ENCODE measurements around the gene FER1L5. TPM values are rescaled to one million over a fixed set of nuclear protein-coding genes. Genes with fewer than 3 reads are reported as not detected.
A peak's percentile ranks its signal among the peaks of the same experiment; 100 is the strongest.

Gene FER1L5
- not detected for total RNA-seq

GRCh38 chr2:96642564-96643360, at the start of gene FER1L5:
TSS of gene FER1L5 (plus strand) at chr2:96642764. CDS start at chr2:96642837, 73 bp downstream.
- Mint-ChIP-seq H3K4me3 (no peak within 1 kb of the TSS), H3K9me3 (ENCODE audit: low read depth) (no peaks in the 10 kb centered on the region), H3K4me1 (peaks cover 10% of the 10 kb centered on the region), H3K36me3 (no peaks in the 10 kb centered on the region), H3K27me3 (peaks cover 11% of the 10 kb centered on the region), H3K27ac (no peak within 1 kb of the TSS)
- ATAC-seq: no peak
- CTCF ChIA-PET: no interaction called here
- no peak for DNase-seq

DNA sequence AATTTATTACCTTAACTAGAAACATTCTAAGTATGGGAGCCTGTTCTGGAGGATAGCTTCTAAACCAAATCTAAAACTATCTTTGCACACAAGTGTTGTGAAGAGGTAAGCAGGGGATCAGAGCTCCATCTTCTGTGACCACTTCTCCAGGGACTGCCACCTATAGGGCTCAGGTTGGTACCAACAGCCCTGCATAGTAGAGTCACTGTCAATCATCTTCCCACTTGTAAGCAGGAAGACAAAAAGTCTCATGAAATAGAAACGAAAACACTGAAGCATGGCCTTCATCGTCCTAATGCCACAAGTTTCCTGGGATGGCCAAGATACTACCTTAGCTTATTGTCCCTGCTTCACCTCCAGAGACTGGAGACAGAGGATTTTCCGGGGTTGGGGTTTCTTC, 48.3 kb upstream of the FER1L5 start:
- DNase-seq: no peak
- no peaks in the 10 kb centered on the region for H3K27me3 Mint-ChIP-seq
- H3K4me3 Mint-ChIP-seq: peak overlapping the region; percentile 15
- H3K9me3 Mint-ChIP-seq (ENCODE audit: low read depth): no peaks in the 10 kb centered on the region
- ATAC-seq: peak; percentile 50
- H3K27ac Mint-ChIP-seq: peak overlapping the region; percentile 94
- peaks cover 73% of the 10 kb centered on the region for H3K36me3 Mint-ChIP-seq
- CTCF ChIA-PET: interaction anchor here (0.9 to 4.0 kb wide), 13 partner anchors 10 to 518 kb away, joined by 3 to 24 read pairs (median 4); partner anchors contain the start of genes ARID5A and CNNM4
- peaks cover 65% of the 10 kb centered on the region for H3K4me1 Mint-ChIP-seq

DNA sequence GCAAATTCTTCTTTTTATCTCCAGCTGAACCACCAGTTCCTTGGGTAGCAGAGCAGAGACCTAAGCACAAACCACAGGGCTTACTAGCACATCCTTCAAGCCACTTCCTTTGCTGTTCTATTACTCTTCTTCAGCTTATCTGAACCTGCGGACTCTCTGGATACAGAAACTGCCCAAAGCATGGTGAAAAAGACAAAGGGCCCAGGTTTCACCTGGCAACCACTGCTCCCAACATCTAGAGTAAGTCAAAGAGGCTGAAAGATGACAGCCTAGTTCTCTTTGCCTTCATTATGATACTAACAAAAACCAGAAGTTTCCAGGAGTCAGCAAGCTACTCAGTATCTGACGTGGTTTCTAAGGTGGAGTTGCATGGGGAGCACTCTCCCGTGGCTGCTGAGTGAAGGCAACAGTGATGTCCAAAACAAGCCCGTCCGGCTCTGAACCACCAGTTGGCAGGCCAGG, 47.8 kb upstream of the FER1L5 start:
- Mint-ChIP-seq H3K9me3 (ENCODE audit: low read depth) (no peaks in the 10 kb centered on the region), H3K27ac (peak overlapping the region; percentile 94), H3K4me3 (peak overlapping the region; percentile 15), H3K4me1 (peaks cover 63% of the 10 kb centered on the region), H3K27me3 (no peaks in the 10 kb centered on the region), H3K36me3 (peaks cover 72% of the 10 kb centered on the region)
- CTCF ChIA-PET: interaction anchor here (0.9 to 4.0 kb wide), 12 partner anchors 9 to 518 kb away, joined by 3 to 24 read pairs (median 4); partner anchors contain the start of genes ARID5A and CNNM4
- ATAC-seq (peak; percentile 92), DNase-seq (peak; percentile 74)

DNA sequence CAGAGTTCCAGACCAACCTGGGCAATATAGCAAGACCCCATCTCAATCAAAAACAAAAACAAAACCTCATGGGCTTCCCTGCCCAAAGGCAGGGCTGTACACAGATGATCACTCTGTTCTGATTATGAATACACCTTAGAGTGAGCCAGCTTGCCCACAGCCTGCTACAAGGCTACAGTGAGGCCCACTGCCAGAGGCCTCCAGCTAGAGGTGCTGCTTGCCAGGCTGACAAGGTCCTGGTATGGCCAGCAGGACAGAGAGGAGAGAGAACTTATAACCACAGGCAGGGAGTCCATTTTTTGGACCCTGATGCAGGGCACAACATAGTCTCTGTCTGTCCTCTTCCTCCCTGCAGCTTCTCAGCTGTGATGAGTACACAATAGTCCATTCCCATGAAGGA, 46.0 kb upstream of the FER1L5 start:
- H3K36me3 Mint-ChIP-seq: peaks cover 79% of the 10 kb centered on the region
- H3K27me3 Mint-ChIP-seq: no peaks in the 10 kb centered on the region
- no peak overlapping the region for H3K27ac Mint-ChIP-seq
- H3K4me1 Mint-ChIP-seq: peaks cover 73% of the 10 kb centered on the region
- CTCF ChIA-PET: interaction anchor here (2.0 to 4.0 kb wide), 2 partner anchors 43 to 165 kb away, joined by 9 to 24 read pairs; partner anchors contain the start of gene CNNM4
- no peaks in the 10 kb centered on the region for H3K9me3 Mint-ChIP-seq (ENCODE audit: low read depth)
- no peak overlapping the region for H3K4me3 Mint-ChIP-seq
- ATAC-seq (no peak), DNase-seq (no peak)

DNA sequence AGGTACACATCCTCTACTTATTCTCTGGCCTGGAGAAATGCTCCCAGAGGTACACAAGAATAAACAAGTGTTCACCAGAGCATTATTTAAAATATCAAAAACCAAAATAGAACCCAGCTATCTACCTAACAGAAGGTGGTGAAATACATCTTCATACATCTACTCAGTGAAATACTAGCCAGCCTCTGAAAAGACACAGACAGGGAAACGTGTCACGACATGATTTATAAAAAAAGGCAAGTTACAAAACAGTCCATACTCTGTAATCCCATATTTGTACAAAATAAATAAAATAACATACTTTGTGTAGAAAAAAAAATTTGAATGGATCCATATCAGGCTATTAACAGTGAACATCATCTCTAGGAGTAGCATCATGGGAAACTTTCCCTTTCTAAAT, 42.6 kb upstream of the FER1L5 start:
- no peak for ATAC-seq
- Mint-ChIP-seq H3K27me3 (no peaks in the 10 kb centered on the region), H3K27ac (peak overlapping the region; percentile 42), H3K9me3 (ENCODE audit: low read depth) (no peaks in the 10 kb centered on the region), H3K36me3 (peaks cover 69% of the 10 kb centered on the region), H3K4me3 (no peak overlapping the region), H3K4me1 (peaks cover 55% of the 10 kb centered on the region)
- no peak for DNase-seq
- CTCF ChIA-PET: interaction anchor here (1.0 to 1.6 kb wide), 4 partner anchors 19 to 201 kb away, joined by 3 read pairs; no protein-coding TSS in a partner anchor

DNA sequence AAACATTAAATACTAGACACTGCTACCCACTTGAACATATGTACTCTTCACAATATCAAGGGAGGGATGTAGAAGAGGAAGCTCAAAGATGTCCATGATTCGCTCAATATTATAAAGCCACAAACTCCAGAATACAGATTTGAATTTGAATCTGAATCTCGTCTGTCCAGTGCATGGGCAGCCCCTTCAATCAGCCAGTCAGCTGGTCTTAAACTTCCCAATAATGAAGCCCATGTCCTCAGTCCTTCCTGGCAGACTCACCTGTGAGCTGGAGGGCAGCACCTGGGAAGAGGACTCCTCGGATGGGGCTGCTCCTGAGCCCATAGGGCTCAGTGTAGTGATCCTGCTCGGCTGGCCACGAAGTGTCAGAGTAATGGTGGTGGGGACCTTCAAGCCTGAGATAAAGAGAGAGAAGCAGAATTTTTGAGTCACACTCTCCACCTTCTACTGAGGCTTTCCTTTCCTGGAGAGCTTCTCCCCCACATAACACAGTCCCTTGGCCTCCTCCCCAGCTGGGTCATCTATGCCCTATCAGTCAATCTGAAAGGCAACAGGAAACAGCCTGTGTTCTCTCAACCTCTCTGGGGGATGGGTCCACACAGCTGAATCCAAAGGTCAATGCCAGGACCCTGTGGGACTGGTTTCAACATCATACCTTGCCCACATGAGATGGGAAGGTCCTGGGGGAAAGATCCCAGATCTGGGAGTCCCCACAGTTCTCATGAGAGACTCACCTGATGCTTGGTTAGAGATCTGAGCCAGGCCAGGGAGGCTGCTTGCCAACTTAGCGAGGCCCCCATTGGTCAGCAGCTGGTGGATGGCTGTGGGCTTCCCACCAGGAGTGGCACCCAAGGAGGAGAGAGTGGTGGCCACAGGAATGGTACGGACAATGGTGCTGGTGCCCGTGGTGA, 40.9 kb upstream of the FER1L5 start:
- no peak overlapping the region for H3K4me3 Mint-ChIP-seq
- peak; percentile 57 for DNase-seq

DNA sequence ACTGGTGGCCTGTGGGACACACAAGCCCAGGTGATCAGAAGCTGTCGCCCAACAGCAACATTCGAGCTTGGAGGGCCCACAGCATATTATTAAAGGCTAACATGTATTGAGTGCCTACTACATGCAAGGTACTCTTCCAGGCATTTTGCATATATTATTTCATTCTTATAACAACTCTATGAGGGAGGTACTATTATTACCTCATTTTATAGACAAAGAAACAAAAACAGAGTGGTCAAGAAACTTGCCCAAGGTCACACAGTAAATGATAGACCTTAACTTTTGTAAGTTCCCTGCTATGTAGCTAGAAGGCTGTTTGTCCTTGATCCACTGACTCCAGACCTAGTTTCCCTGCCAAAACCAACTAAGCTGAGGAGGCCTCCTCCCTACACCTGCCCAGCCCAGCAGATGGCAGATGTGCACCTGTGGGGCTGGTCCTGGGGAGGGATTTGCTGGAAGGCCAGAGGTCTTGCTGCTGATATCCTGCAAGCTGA, 40.2 kb upstream of the FER1L5 start:
- DNase-seq (peak; percentile 53), ATAC-seq (no peak)
- H3K4me1 Mint-ChIP-seq: peaks cover 40% of the 10 kb centered on the region
- no peaks in the 10 kb centered on the region for H3K27me3 Mint-ChIP-seq
- H3K4me3 Mint-ChIP-seq: no peak overlapping the region
- H3K36me3 Mint-ChIP-seq: peaks cover 75% of the 10 kb centered on the region
- CTCF ChIA-PET: interaction anchor here (0.9 to 2.5 kb wide), 7 partner anchors 9 to 196 kb away, joined by 3 to 14 read pairs (median 3); partner anchors contain the start of gene CNNM4
- H3K27ac Mint-ChIP-seq: no peak overlapping the region
- H3K9me3 Mint-ChIP-seq (ENCODE audit: low read depth): no peaks in the 10 kb centered on the region

More for the DNA sequence above, 40.9 kb upstream of the FER1L5 start:
- Mint-ChIP-seq H3K36me3 (peaks cover 77% of the 10 kb centered on the region), H3K27ac (peak overlapping the region; percentile 80), H3K9me3 (ENCODE audit: low read depth) (no peaks in the 10 kb centered on the region), H3K4me1 (peaks cover 46% of the 10 kb centered on the region), H3K27me3 (no peaks in the 10 kb centered on the region)
- CTCF ChIA-PET: interaction anchor here (0.9 to 2.5 kb wide), 8 partner anchors 10 to 197 kb away, joined by 3 to 14 read pairs (median 3); partner anchors contain the start of gene CNNM4
- peak; percentile 79 for ATAC-seq

- peaks cover 33% of the 10 kb centered on the region for H3K4me1 Mint-ChIP-seq
- CTCF ChIA-PET: interaction anchor here (1.0 to 1.8 kb wide), 4 partner anchors 9 to 34 kb away, joined by 3 to 6 read pairs (median 5); partner anchors contain the start of gene KANSL3
- H3K36me3 Mint-ChIP-seq: peaks cover 79% of the 10 kb centered on the region
- H3K27ac Mint-ChIP-seq: no peak overlapping the region
- no peak overlapping the region for H3K4me3 Mint-ChIP-seq
- H3K9me3 Mint-ChIP-seq (ENCODE audit: low read depth): no peaks in the 10 kb centered on the region
- DNase-seq (no peak), ATAC-seq (no peak)
- H3K27me3 Mint-ChIP-seq: no peaks in the 10 kb centered on the region
These were observed 38.5 kb upstream of the FER1L5 start for GRCh38 chr2:96604104-96604503.

GRCh38 chr2:96608469-96609455, 33.8 kb upstream of the FER1L5 start:
- H3K4me1 Mint-ChIP-seq: peaks cover 5% of the 10 kb centered on the region
- peaks cover 85% of the 10 kb centered on the region for H3K36me3 Mint-ChIP-seq
- DNase-seq: no peak
- H3K4me3 Mint-ChIP-seq: no peak overlapping the region
- ATAC-seq: no peak
- H3K27me3 Mint-ChIP-seq: no peaks in the 10 kb centered on the region
- H3K9me3 Mint-ChIP-seq (ENCODE audit: low read depth): no peaks in the 10 kb centered on the region
- CTCF ChIA-PET: no interaction called here
- H3K27ac Mint-ChIP-seq: peak overlapping the region; percentile 9

GRCh38 chr2:96616128-96616527, 26.4 kb upstream of the FER1L5 start:
- CTCF ChIA-PET: interaction anchor here (1.0 to 1.7 kb wide), 3 partner anchors 21 to 145 kb away, joined by 3 to 6 read pairs (median 3); no protein-coding TSS in a partner anchor
- no peaks in the 10 kb centered on the region for H3K9me3 Mint-ChIP-seq (ENCODE audit: low read depth)

DNA sequence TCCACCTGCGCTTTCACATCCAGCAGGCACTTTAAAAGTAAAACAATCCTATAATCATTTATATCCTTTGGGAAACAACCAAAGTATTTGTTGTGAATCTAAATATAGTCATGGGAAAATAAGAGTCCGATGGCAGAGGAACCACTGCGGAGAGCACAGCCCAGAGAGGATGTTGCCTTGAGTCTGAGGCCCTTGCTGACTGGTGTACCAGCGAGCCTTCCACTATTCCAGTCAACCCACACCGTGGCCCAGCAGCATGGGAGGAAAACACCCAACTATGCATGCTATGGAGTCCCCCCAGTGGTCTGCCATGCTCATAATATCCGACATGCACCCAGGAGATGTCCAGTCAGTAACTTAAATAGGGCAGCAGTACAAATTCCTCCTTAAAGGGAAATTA, 26.0 kb upstream of the FER1L5 start:
- DNase-seq (no peak), ATAC-seq (no peak)
- no peaks in the 10 kb centered on the region for H3K9me3 Mint-ChIP-seq (ENCODE audit: low read depth)
- no peak overlapping the region for H3K4me3 Mint-ChIP-seq
- peaks cover 56% of the 10 kb centered on the region for H3K36me3 Mint-ChIP-seq
- peak overlapping the region; percentile 91 for H3K27ac Mint-ChIP-seq
- H3K27me3 Mint-ChIP-seq: no peaks in the 10 kb centered on the region
- CTCF ChIA-PET: interaction anchor here (1.0 to 1.7 kb wide), 3 partner anchors 21 to 145 kb away, joined by 3 to 6 read pairs (median 3); no protein-coding TSS in a partner anchor
- H3K4me1 Mint-ChIP-seq: peaks cover 43% of the 10 kb centered on the region

More at GRCh38 chr2:96616128-96616527, 26.4 kb upstream of the FER1L5 start:
- ATAC-seq (no peak), DNase-seq (no peak)
- peak overlapping the region; percentile 91 for H3K27ac Mint-ChIP-seq
- no peaks in the 10 kb centered on the region for H3K27me3 Mint-ChIP-seq
- H3K4me1 Mint-ChIP-seq: peaks cover 43% of the 10 kb centered on the region
- H3K4me3 Mint-ChIP-seq: no peak overlapping the region
- H3K36me3 Mint-ChIP-seq: peaks cover 60% of the 10 kb centered on the region

GRCh38 chr2:96617012-96617411, 25.6 kb upstream of the FER1L5 start:
- no peaks in the 10 kb centered on the region for H3K27me3 Mint-ChIP-seq
- no peaks in the 10 kb centered on the region for H3K9me3 Mint-ChIP-seq (ENCODE audit: low read depth)
- DNase-seq (no peak), ATAC-seq (peak; percentile 18)
- peaks cover 53% of the 10 kb centered on the region for H3K36me3 Mint-ChIP-seq
- CTCF ChIA-PET: interaction anchor here (0.7 to 1.9 kb wide), 4 partner anchors 19 to 107 kb away, joined by 3 to 13 read pairs (median 3); no protein-coding TSS in a partner anchor
- H3K4me1 Mint-ChIP-seq: peaks cover 43% of the 10 kb centered on the region
- H3K4me3 Mint-ChIP-seq: peak overlapping the region; percentile 29
- H3K27ac Mint-ChIP-seq: peak overlapping the region; percentile 91

Measured in activated CD8-positive, alpha-beta memory T cell treated with anti-CD3 and anti-CD28 coated beads, Interleukin-2, amount 10 ng/mL, durations not matched to agents 7 days and 5 days (primary cell).